ENCODE results near the gene SLC9B2.
A peak's percentile ranks its signal among the peaks of the same experiment; 100 is the strongest.
"Not testable (repeated sequence)": the region's sequence is repeated elsewhere in the genome, so short reads cannot be mapped to it uniquely, and the experiment has no call there.

The SLC9B2 gene

DNA sequence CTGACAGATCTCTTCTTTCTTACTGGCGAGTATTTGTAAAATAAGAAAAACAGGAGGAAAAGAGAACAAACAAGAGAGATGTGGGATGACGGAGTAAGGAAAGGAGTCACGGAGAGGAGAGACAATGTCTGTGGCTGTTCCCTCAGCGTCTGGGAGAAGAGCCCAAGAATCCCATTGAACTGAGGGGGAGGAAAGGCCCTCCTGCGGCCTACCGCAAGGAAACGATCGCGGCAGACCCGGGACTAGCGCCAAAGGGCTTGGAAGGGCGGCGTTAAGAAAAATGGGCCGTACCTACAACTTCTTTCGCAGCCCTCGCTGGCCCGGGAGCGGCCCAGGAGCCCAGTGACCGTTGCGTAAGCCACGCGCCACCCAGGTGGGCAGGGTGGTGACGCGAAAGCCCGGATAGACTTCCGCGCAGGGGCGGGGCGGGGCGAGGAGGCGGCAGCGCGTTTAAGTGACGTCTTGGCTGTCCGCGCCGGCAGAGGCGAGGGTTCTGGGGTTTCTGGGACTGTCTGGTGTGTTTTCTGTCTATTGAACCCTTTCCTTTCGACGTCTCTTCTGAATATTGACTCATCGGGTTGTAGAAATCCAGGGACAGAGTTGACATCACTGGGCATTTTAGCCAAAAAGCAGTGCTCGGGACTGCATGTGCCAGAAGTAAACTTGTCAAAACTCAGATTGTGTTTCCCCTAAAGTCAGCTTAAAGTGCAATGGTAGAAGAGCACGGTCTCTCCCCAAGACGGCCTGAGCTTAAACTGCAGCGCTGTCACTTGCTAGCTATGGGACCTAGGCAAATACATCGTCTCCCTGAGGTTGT is 57.0 kb downstream of the SLC9B2 start, which contains the start of gene SLC9B1:
Gene SLC9B1, minus strand, starts transcription at position 398 of the 817 bp plus-strand sequence. CDS start 27,994 bp downstream, outside the sequence.
- peak; percentile 96 for DNase-seq (ENCODE audit: low spot score)

- peak; percentile 31 for DNase-seq (ENCODE audit: low spot score)
Measured at GRCh38 chr4:103018391-103019307, 57.9 kb downstream of the SLC9B2 start.

DNA sequence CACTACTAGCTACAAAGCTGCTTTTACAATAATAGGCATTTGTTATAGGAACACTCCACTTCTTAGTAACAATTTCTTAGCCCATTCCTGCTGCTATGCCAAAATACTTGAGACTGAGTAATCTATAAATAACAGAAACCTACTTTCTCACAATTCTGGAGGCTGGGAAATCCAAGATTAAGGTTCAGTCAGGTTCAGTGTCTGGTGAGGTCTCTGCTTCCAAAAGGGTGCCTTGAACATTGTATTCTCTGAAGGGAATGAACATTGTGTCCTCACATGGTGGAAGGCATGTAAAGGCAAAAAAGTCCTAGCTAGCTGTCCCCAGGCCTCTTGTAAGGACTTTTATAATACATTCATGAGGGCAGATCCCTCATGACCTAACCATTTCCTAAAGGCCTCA is 64.0 kb downstream of the SLC9B2 start:
- DNase-seq (ENCODE audit: low spot score): peak; percentile 65

DNA sequence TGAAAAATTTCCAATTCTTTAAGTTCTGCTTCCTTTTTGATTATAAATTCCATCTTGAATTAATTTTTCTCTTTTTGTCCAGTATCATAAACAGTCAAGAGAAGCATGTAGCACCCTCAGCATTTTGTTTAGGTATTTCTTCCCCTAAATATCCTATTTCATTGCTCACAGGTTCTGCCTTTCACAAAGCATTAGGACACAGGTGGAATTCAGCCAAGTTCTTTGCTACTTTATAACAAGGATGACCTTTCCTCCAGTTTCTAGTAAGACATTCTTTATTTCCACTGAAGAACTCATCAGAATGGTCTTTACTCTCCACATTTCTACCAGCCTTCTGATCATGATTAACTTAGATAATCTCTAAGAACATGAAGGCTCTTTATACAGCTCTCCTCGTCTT is 64.5 kb downstream of the SLC9B2 start:
- DNase-seq (ENCODE audit: low spot score): peak; percentile 71

DNA sequence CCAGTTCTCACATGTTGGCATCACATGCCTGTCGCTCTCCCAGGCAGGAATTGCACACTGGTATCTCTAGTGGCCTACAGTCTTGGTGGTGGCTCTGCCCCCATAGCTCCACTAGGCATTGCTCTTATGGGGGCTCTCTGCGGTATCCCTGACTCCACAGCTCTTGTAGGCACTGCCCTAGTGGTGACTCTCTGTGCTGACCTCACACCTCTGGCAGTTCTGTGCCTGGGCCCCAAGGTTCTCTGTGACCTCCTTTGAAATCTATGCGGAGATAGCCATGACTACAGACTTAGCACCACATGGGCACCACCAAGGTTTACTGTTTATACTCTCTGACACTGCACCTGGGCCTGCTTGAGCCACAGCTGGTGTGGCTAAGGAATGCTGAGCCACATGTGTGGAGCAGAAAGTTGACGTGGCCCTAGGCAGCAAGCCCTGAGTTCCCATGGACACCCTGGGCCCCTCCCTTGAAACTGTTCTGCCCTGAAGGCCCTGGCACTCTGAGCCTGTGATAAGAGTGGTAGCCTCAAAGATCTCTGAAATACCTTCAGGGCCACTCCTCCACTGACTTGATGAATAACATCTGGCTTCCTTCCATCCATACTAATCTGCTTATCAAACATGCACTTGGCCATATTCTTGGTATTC is 65.1 kb downstream of the SLC9B2 start:
- peak; percentile 93 for DNase-seq (ENCODE audit: low spot score)

- DNase-seq (ENCODE audit: low spot score): peak; percentile 17
Measured at GRCh38 chr4:103010804-103011203, 65.8 kb downstream of the SLC9B2 start.

GRCh38 chr4:103008875-103009729 is 67.5 kb downstream of the SLC9B2 start:
- DNase-seq (ENCODE audit: low spot score): peak; percentile 84

DNA sequence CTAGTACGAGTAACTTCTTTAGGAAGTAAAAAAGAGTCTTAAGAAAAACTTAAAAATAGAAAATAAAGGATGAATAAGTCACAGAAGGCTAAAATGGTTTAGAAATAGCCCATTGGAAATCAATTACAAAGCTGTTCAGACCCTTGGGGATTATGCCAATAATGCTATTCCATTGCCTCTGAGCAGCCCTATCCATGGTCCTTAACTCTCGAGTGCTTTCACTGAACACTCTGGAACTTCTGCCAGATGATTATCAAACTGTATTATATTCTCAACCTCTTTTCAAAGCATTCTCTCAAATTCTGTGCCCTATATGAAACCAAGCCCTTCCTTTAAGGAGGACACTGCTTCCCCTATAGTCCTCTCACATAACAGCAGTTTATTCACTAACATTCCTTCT is 74.0 kb downstream of the SLC9B2 start:
- no peak for DNase-seq (ENCODE audit: low spot score)

- DNase-seq (ENCODE audit: low spot score): no peak
Measured at GRCh38 chr4:102994803-102995202, 81.8 kb downstream of the SLC9B2 start.

- not testable (repeated sequence) for DNase-seq (ENCODE audit: low spot score)
Measured at GRCh38 chr4:102993985-102994384, 82.6 kb downstream of the SLC9B2 start.

- no peak for DNase-seq (ENCODE audit: low spot score)
Measured at GRCh38 chr4:102988429-102989020, 88.0 kb downstream of the SLC9B2 start.

DNA sequence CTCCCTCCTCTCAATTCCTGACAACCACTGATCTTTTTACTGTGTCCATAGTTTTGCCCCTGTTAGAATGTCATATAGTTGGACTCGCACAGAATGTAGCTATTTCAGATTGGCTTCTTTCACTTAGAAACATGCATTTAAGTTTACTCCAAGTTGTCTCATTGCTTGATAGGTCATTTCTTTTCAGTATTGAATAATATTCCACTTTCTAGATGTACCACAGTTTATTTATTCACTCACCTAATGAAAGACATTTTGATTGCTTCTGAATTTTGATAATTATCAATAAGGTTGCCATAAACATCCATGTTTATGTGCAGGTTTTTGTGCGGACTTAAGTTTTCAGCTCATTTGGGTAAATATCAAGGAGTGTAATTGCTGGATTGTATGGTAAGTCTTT is 95.6 kb downstream of the SLC9B2 start:
- DNase-seq (ENCODE audit: low spot score): no peak
